GM12878 (cell line): ENCODE results near the gene DNMT3A. TPM values are rescaled to one million over a fixed set of nuclear protein-coding genes. Genes with fewer than 3 reads are reported as not detected.

Source experiments
- ATAC-seq: fragments of 200-7000 bp; cut with Tn5 transposase; 3 replicates; pipeline ENCODE4 v1.9.1; 2020; ENCODE audit warnings: mild to moderate bottlenecking, moderate library complexity
- BruUV-seq: library from RNA; stranded (reverse); fragments of 400-500 nt; replicated peaks from 2 replicates; lab custom pipeline; 2021; lab: Mats Ljungman, UMichigan
- CTCF ChIA-PET: fragments of 300-600 bp; sonication (Branson Sonifier 250); formaldehyde crosslinking; extraction: SDS; loops from one replicate; lab custom pipeline; 2021; ENCODE audit warnings: inconsistent platforms; lab: Yijun Ruan, JAX
- POLR2A ChIA-PET: fragments of 350-600 bp; formaldehyde crosslinking; extraction: SDS; loops from one replicate; lab custom pipeline; 2021; ENCODE audit warnings: inconsistent platforms; lab: Charles Lee
- RAD21 ChIA-PET: fragments of 300-600 bp; sonication (Branson Sonifier 250); formaldehyde crosslinking; loops from one replicate; lab custom pipeline; 2023; ENCODE audit warnings: antibody characterized with exemption; ENCODE audit not compliant: unreplicated experiment; lab: Charles Lee
- SMC1A ChIA-PET: fragments of 300-600 bp; sonication (Branson Sonifier 250); formaldehyde crosslinking; loops from one replicate; lab custom pipeline; 2023; ENCODE audit not compliant: unreplicated experiment, uncharacterized antibody; lab: Charles Lee
- DNase-seq: peaks from one replicate; pipeline ENCODE4 v3.0.0-alpha.2; 2011; ENCODE audit warnings: low read depth, low spot score
- FAIRE-seq: peaks from 3 replicates; lab custom pipeline; 2011; peaks lifted over from hg19 to GRCh38; lab: Jason Lieb, UNC
- H2AFZ ChIP-seq: 2 replicates; pipeline ENCODE4 v1.6.0; 2011; ENCODE audit warnings: low read depth, low read length, control low read depth; ENCODE audit not compliant: control insufficient read depth
- H3K27ac ChIP-seq: 2 replicates; pipeline ENCODE4 v1.5.1; 2011; ENCODE audit warnings: control low read depth; ENCODE audit not compliant: control insufficient read depth, insufficient read depth
- H3K27me3 ChIP-seq, 2 experiments: replicated peaks in 1 of 2; 2 replicates each; pipeline versions ENCODE4 v1.6.0 to v1.6.1; 2011; ENCODE audit warnings: low read length in 1 of 2; ENCODE audit not compliant: control insufficient read depth in 2 of 2, insufficient read depth in 2 of 2
- H3K36me3 ChIP-seq, 2 experiments: 2 replicates each; pipeline ENCODE4 v1.5.1; 2011; ENCODE audit warnings: low read length in 1 of 2; ENCODE audit not compliant: control insufficient read depth in 2 of 2, insufficient read depth in 2 of 2
- H3K4me1 ChIP-seq: 2 replicates; pipeline ENCODE4 v1.6.1; 2011; ENCODE audit warnings: mild to moderate bottlenecking, low read length, moderate library complexity, mixed read lengths; ENCODE audit not compliant: control insufficient read depth, insufficient read depth
- H3K4me2 ChIP-seq: 2 replicates; pipeline ENCODE4 v1.6.0; 2011; ENCODE audit warnings: control low read depth; ENCODE audit not compliant: control insufficient read depth, insufficient read depth
- H3K4me3 ChIP-seq: fragments of 200-600 bp; sonication (generic); 2 replicates; pipeline ENCODE4 v1.5.1; 2016
- H3K79me2 ChIP-seq: 2 replicates; pipeline ENCODE4 v1.6.0; 2011; ENCODE audit warnings: low read length; ENCODE audit not compliant: control insufficient read depth, insufficient read depth
- H3K9ac ChIP-seq: 2 replicates; pipeline ENCODE4 v1.8.0; 2011; ENCODE audit warnings: low read length, control low read depth, mixed read lengths; ENCODE audit not compliant: control insufficient read depth, insufficient read depth
- H3K9me3 ChIP-seq: replicated peaks from 3 replicates; pipeline ENCODE4 v1.5.1; 2011; ENCODE audit warnings: mild to moderate bottlenecking, low read length; ENCODE audit not compliant: control insufficient read depth, insufficient read depth
- H4K20me1 ChIP-seq: 2 replicates; pipeline ENCODE4 v1.6.0; 2011; ENCODE audit not compliant: control insufficient read depth, insufficient read depth
- BACH1 ChIP-seq: fragments of 450-650 bp; IDR thresholded peaks from 2 replicates; pipeline ENCODE4 v1.6.1; 2017; ENCODE audit warnings: mild to moderate bottlenecking, borderline replicate concordance
- CHD4 ChIP-seq: fragments of 200-600 bp; sonication (generic); IDR thresholded peaks from 2 replicates; pipeline ENCODE4 v1.6.1; 2016; ENCODE audit warnings: mild to moderate bottlenecking
- FOS ChIP-seq: IDR thresholded peaks from 3 replicates; pipeline ENCODE4 v1.6.1; 2011; ENCODE audit warnings: borderline replicate concordance; ENCODE audit not compliant: insufficient read length; ENCODE audit errors: extremely low read depth
- NFYA ChIP-seq: IDR thresholded peaks from 2 replicates; pipeline ENCODE4 v1.6.1; 2011; ENCODE audit warnings: low read depth, mild to moderate bottlenecking, low read length, improper control_type of control experiment, borderline replicate concordance
- NR2F1 ChIP-seq: fragments of 450-650 bp; conservative IDR thresholded peaks from 2 replicates; pipeline ENCODE4 v1.6.1; 2017; ENCODE audit warnings: mild to moderate bottlenecking
- RBBP5 ChIP-seq: fragments of 200-600 bp; sonication (generic); conservative IDR thresholded peaks from 2 replicates; pipeline ENCODE4 v1.6.1; 2016
- RUNX3 ChIP-seq: IDR thresholded peaks from 2 replicates; pipeline ENCODE4 v1.6.1; 2012; ENCODE audit warnings: low read length, inconsistent platforms
- STAT3 ChIP-seq: IDR thresholded peaks from 2 replicates; pipeline ENCODE4 v1.6.1; 2011; ENCODE audit warnings: low read depth, low read length, improper control_type of control experiment
- TAF1 ChIP-seq: IDR thresholded peaks from 2 replicates; pipeline ENCODE4 v1.6.1; 2011; ENCODE audit warnings: mild to moderate bottlenecking, low read depth, low read length, borderline replicate concordance
- TCF3 ChIP-seq: IDR thresholded peaks from 2 replicates; pipeline ENCODE4 v1.6.1; 2012; ENCODE audit warnings: low read depth, mild to moderate bottlenecking, low read length, borderline replicate concordance; ENCODE audit not compliant: insufficient read depth
- ZNF274 ChIP-seq: IDR thresholded peaks from one replicate; pipeline ENCODE4 v1.8.0; 2011; ENCODE audit not compliant: insufficient read length, insufficient read depth
- WGBS: methylation state at CpG from one replicate; pipeline ENCODE4 v1.1.6; 2016; ENCODE audit warnings: low lambda C conversion rate; ENCODE audit not compliant: insufficient replicate concordance, insufficient coverage; ENCODE audit errors: missing lambda C conversion rate; 5-methylcytosine and 5-hydroxymethylcytosine counted together
- in situ Hi-C: fragments of 300-500 bp; cut with MboI; formaldehyde crosslinking; loops from 9 replicates; pipeline ENCODE4 v1.14.3; 2018; ENCODE audit warnings: mixed read lengths
- intact Hi-C: fragments of 100-400 bp; cut with micrococcal nuclease; formaldehyde crosslinking; loops from one replicate; pipeline ENCODE4 v1.14.2; 2022; ENCODE audit not compliant: unreplicated experiment
- polyA plus RNA-seq, 11 experiments: library from polyadenylated mRNA; depleted of rRNA in 4 of 11; unstranded in 6 of 11; stranded (reverse) in 5 of 11; fragments of >200 nt; fragmentation: Nextera tagmentation in 4 of 11; fragmentation: Illumina TruSeq in 1 of 11; extraction: Ambion mirVana in 4 of 11; extraction: Trizol in 1 of 11; gene quantifications; 1 replicate in 1 of 11; 2 replicates in 10 of 11; pipeline versions ENCODE4 v1.2.1 to v1.2.3, GENCODE V29; 2011 to 2016; ENCODE audit warnings: inconsistent platforms in 2 of 11, missing spikeins in 2 of 11, low read depth in 1 of 11
- total RNA-seq, 4 experiments: library from RNA; depleted of rRNA in 3 of 4; stranded (reverse); fragments of >200 nt in 3 of 4; fragmentation: Illumina TruSeq in 1 of 4; extraction: Trizol in 1 of 4; gene quantifications; 2 replicates each; pipeline versions ENCODE4 v1.2.1 to v1.2.3, GENCODE V29; 2013 to 2021
- TF ChIP-seq, protein P1 (sequence below): IDR thresholded peaks from 2 replicates; pipeline ENCODE4 v1.6.1; 2011; ENCODE audit warnings: borderline replicate concordance, low read depth, mild to moderate bottlenecking, moderate library complexity, mixed read lengths, low read length; ENCODE audit not compliant: insufficient read depth; ENCODE audit errors: extremely low read length
- TF ChIP-seq, protein P2 (sequence below): fragments of 450-650 bp; IDR thresholded peaks from 2 replicates; pipeline ENCODE4 v1.6.1; 2017; ENCODE audit warnings: antibody characterized with exemption, mild to moderate bottlenecking, moderate library complexity

The DNMT3A gene
- total and polyA plus RNA-seq, 10 of the 15 experiments (the other 5 are each of a cell fraction or from before 2014, with no cell fraction given) = 7.4 to 51.6 (median 17.4) TPM

DNA sequence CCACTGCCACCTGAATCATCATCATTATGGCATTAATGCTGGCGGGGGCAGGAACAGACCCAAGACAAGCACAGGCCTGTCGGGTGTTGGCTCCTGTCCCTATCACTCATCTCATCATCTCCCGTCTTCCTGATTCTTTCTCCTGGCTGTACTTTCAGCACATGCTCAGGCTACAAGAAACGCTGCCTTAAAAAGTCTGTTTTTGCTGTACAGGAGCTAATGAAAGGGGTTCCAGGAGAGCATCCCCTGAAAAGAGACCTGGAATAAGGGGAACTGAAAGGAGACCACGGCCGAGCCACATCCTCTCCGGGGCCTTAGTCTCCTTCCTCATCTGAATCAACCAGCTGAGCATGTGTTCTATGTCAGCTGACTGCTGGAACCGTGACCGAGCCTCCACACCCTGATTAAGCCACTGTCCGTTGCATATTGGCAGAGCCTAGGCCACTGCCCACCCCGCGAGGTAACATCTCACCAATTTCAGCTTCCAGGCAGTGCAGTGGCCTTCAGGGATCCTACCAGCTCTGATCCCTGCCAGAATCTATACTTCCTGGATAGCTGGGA, 62.6 kb downstream of the DNMT3A start (continued):
- 0 out of 2 replicates have a peak, but pooled peaks have one; percentile 18 for TF ChIP-seq TAF1
- TF ChIP-seq CHD4 = no peak
- no peak for TF ChIP-seq FOS

DNA sequence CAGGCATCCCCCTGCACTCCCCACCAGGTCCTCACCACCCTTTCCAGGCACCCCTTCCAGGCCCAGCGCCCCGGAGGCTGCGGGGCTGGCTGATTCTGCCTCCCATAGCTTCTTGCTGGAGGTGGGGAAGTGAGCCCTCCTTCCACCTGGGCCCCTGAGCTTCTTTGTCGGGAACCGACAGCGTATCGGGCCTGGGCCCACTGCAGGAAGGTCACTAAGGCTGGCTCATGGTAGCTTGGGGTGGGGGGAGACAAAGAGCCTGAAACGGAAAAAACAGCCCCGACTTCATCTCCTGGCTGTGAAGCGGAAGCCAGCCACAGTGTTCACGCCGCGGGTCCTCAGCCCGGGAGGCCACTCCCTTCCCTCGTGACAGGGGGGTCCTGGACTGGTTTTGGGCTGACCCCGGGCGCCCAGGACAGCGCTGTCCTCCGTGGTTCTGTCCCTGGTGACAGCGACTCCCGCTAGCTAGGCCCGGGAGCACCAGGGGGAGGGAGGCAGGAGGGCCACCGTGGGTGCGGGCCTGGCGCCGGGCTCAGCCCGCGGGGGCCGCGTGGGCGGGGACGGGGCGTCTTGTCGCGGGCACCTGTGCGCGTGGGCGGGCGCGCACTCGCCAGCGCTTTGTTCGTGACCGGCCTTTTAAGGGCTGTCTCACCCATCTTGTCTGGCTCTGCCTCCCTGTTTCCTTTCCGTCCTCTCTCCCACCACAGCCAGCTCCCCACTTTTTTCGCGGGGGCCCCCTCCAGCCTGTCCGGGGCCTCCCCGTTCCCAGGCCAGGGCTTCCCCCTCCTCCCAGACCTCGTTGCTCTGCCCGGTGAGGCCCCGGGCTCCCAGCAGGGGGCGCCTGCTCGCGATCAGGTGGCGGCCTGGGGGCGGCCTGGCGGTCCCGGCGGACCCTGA, 64.9 kb downstream of the DNMT3A start:
- intact Hi-C loops (loop anchor here (1.0 to 5.0 kb wide), 3 partner anchors 65 to 290 kb away; no protein-coding TSS in a partner anchor), in situ Hi-C loops (no loop called here)
- SMC1A ChIA-PET = interaction anchor here (0.6 to 3.2 kb wide), 15 partner anchors 9 to 290 kb away, joined by 3 to 35 read pairs (median 5); no protein-coding TSS in a partner anchor
- FAIRE-seq (no peak), DNase-seq (no peak), ATAC-seq (peak; percentile 41)
- Histone ChIP-seq H3K36me3 (peaks cover 0 to 4% of the 10 kb centered on the region in 2 experiments; a peak in 2 of 4 replicates), H2AFZ (peak overlapping the region; percentile 83), H3K27ac (peak overlapping the region; percentile 77), H3K79me2 (no peaks in the 10 kb centered on the region), H3K9ac (peak overlapping the region; percentile 79), H3K4me2 (peak overlapping the region; percentile 52), H3K4me3 (peak overlapping the region; percentile 45; the same call in 1 of the 2 replicates), H3K9me3 (no peaks in the 10 kb centered on the region), H3K27me3 (no peaks in the 10 kb centered on the region), H3K4me1 (peaks cover 86% of the 10 kb centered on the region), H4K20me1 (no peaks in the 10 kb centered on the region)
- CTCF ChIA-PET = interaction anchor here (0.8 to 5.9 kb wide), 29 partner anchors 8 to 311 kb away, joined by 3 to 59 read pairs (median 4); no protein-coding TSS in a partner anchor
- WGBS = 47% methylated on average over 58 of the region's 60 CpGs
- POLR2A ChIA-PET = interaction anchor here (0.6 to 3.9 kb wide), 10 partner anchors 18 to 827 kb away, joined by 3 to 19 read pairs (median 4); no protein-coding TSS in a partner anchor
- no TSS peak for BruUV-seq
- RAD21 ChIA-PET = interaction anchor here (0.8 to 6.1 kb wide), 21 partner anchors 10 to 290 kb away, joined by 3 to 41 read pairs (median 4); no protein-coding TSS in a partner anchor
- TF ChIP-seq, protein P1, sequence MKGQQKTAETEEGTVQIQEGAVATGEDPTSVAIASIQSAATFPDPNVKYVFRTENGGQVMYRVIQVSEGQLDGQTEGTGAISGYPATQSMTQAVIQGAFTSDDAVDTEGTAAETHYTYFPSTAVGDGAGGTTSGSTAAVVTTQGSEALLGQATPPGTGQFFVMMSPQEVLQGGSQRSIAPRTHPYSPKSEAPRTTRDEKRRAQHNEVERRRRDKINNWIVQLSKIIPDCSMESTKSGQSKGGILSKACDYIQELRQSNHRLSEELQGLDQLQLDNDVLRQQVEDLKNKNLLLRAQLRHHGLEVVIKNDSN = no peak
- TF ChIP-seq TCF3 (peak; percentile 86), STAT3 (no peak), RBBP5 (no peak), ZNF274 (no peak), NFYA (no peak), BACH1 (peak; percentile 65), NR2F1 (0 out of 2 replicates have a peak, but pooled peaks have one; percentile 30), RUNX3 (peak; percentile 50; the same call in 1 of the 2 replicates)
- TF ChIP-seq, protein P2, sequence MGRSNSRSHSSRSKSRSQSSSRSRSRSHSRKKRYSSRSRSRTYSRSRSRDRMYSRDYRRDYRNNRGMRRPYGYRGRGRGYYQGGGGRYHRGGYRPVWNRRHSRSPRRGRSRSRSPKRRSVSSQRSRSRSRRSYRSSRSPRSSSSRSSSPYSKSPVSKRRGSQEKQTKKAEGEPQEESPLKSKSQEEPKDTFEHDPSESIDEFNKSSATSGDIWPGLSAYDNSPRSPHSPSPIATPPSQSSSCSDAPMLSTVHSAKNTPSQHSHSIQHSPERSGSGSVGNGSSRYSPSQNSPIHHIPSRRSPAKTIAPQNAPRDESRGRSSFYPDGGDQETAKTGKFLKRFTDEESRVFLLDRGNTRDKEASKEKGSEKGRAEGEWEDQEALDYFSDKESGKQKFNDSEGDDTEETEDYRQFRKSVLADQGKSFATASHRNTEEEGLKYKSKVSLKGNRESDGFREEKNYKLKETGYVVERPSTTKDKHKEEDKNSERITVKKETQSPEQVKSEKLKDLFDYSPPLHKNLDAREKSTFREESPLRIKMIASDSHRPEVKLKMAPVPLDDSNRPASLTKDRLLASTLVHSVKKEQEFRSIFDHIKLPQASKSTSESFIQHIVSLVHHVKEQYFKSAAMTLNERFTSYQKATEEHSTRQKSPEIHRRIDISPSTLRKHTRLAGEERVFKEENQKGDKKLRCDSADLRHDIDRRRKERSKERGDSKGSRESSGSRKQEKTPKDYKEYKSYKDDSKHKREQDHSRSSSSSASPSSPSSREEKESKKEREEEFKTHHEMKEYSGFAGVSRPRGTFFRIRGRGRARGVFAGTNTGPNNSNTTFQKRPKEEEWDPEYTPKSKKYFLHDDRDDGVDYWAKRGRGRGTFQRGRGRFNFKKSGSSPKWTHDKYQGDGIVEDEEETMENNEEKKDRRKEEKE = no peak
